Cardiac muscle cell (in vitro differentiated cells and primary cell): ENCODE measurements around the gene ZNF217. TPM values are rescaled to one million over a fixed set of nuclear protein-coding genes. Genes with fewer than 3 reads are reported as not detected.
"Not testable (repeated sequence)": the region's sequence is repeated elsewhere in the genome, so short reads cannot be mapped to it uniquely, and the experiment has no call there.

Experiments used
- DNase-seq, 2 donors: peaks; one replicate each; pipeline versions ENCODE4 v3.0.0 to v3.0.0-alpha.2; 2010 to 2017; ENCODE audit warnings: low read depth in 1 of 2, low spot score in 1 of 2
- H3K27ac ChIP-seq: fragments of 200-600 bp; sonication (generic); 2 replicates; pipeline ENCODE4 v1.5.1; 2016
- H3K27me3 ChIP-seq: fragments of 200-600 bp; sonication (generic); 2 replicates; pipeline ENCODE4 v1.6.0; 2016; ENCODE audit warnings: control low read depth
- H3K36me3 ChIP-seq: fragments of 200-600 bp; sonication (generic); 2 replicates; pipeline ENCODE4 v1.5.1; 2016; ENCODE audit warnings: control low read depth
- H3K4me1 ChIP-seq: fragments of 200-600 bp; sonication (generic); 2 replicates; pipeline ENCODE4 v1.8.1; 2017; ENCODE audit warnings: low read depth, mild to moderate bottlenecking, mixed run types
- H3K4me3 ChIP-seq: fragments of 200-600 bp; sonication (generic); 2 replicates; pipeline ENCODE4 v1.5.1; 2016; ENCODE audit warnings: mild to moderate bottlenecking
- H3K9me3 ChIP-seq: fragments of 200-600 bp; sonication (generic); 2 replicates; pipeline ENCODE4 v1.5.1; 2017; ENCODE audit warnings: low read depth, mild to moderate bottlenecking, control low read depth
- CTCF ChIP-seq: IDR thresholded peaks from 2 replicates; pipeline ENCODE4 v1.5.1; 2012; ENCODE audit warnings: low read depth, mild to moderate bottlenecking, low read length
- polyA plus RNA-seq: library from polyadenylated mRNA; unstranded; fragments of >200 nt; fragmentation: Nextera tagmentation; extraction: Ambion mirVana; gene quantifications from 2 replicates; pipeline ENCODE4 v1.2.1, GENCODE V29; 2016
- total RNA-seq: library from RNA; depleted of rRNA; stranded (reverse); fragments of >200 nt; gene quantifications from 2 replicates; pipeline ENCODE4 v1.2.3, GENCODE V29; 2016

Gene ZNF217
- total and polyA plus RNA-seq, 2 experiments from 2014 or later, result 6.1 to 26.3 TPM

DNA sequence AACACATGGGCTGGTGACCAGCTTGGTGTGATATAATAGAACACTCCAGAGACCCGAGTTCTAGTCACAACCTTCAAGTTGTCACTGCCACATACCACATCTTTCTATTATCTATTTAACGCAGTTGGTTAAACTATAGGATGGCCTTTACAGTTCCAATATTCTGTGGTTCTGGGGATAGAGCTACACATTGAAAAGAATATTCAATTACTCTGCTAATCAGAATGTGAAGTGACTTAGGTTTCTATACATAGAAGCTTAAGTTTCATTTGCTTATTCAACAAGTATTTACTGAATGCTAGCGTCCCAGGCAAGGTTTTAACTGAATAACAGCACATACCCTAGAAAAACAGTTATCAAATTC is 9.1 kb downstream of the ZNF217 start:
- not testable (repeated sequence) for H3K4me3 ChIP-seq, DNase-seq, H3K9me3 ChIP-seq, H3K27me3 ChIP-seq
- peaks cover 52% of the 10 kb centered on the region for H3K4me1 ChIP-seq
- H3K36me3 ChIP-seq, result peaks cover 20% of the 10 kb centered on the region
- peak overlapping the region; percentile 69 for H3K27ac ChIP-seq

- peaks cover 20% of the 10 kb centered on the region for H3K36me3 ChIP-seq
- H3K4me1 ChIP-seq, result peaks cover 53% of the 10 kb centered on the region
- H3K27ac ChIP-seq, result peak overlapping the region; percentile 69
- H3K27me3 ChIP-seq, H3K4me3 ChIP-seq, H3K9me3 ChIP-seq, DNase-seq: not testable (repeated sequence)
Measured at GRCh38 chr20:53583660-53584549, 9.7 kb downstream of the ZNF217 start.

DNA sequence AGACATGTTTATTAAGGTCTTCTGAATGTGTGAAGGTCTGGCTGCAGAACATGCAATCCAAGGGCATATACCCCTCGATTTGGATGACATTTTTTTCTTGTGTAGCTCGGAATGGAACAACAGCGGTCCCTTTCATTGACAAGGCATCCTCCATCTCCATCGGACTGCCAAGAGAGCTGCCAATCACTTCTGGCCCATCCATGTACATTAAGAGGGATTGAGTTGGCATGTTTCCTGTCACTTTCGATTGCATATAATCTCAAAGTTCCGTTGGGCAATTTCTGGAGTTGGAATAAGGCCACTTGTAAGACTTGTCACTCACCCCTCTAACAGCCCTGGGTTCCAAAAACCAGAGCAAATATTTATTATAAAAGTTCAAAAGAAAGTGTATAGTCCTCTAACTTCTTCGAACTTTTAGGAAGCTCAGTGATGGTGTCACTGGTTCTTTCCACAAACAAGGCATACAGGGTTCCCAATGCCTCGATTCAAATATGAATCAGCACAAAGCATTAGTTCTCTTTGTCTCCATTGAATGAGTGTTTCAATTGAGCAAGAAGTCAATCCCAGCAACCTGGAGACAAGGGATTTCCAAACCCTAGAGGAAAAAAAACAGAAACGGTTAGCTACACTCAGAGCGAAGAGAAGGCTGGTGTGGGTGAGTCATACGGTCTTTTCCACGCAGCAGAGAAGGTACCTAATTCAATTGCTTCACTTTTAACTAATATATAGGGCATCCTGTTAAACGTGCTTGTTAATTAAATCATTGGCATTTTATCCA is 10.9 kb downstream of the ZNF217 start:
- Histone ChIP-seq H3K4me1 (peaks cover 47% of the 10 kb centered on the region), H3K27ac (peak overlapping the region; percentile 56), H3K36me3 (peaks cover 20% of the 10 kb centered on the region), H3K27me3 (no peaks in the 10 kb centered on the region), H3K9me3 (no peaks in the 10 kb centered on the region), H3K4me3 (no peak overlapping the region)
- no peak for TF ChIP-seq CTCF
- DNase-seq, result peak in 1 of 2 donors; percentile 95

- no peaks in the 10 kb centered on the region for H3K9me3 ChIP-seq
- H3K27ac ChIP-seq, result peak overlapping the region; percentile 56
- peaks cover 23% of the 10 kb centered on the region for H3K36me3 ChIP-seq
- DNase-seq, result no peak
- no peak overlapping the region for H3K4me3 ChIP-seq
- TF ChIP-seq CTCF, result no peak
- H3K4me1 ChIP-seq, result peaks cover 44% of the 10 kb centered on the region
- H3K27me3 ChIP-seq, result no peaks in the 10 kb centered on the region
Measured at GRCh38 chr20:53582251-53582570, 11.4 kb downstream of the ZNF217 start.

GRCh38 chr20:53581444-53582250 is 12.0 kb downstream of the ZNF217 start:
- Histone ChIP-seq H3K27me3 (no peaks in the 10 kb centered on the region), H3K9me3 (no peaks in the 10 kb centered on the region), H3K36me3 (peaks cover 28% of the 10 kb centered on the region), H3K27ac (peak overlapping the region; percentile 56), H3K4me1 (peaks cover 38% of the 10 kb centered on the region), H3K4me3 (no peak overlapping the region)
- TF ChIP-seq CTCF, result no peak
- DNase-seq, result no peak

DNA sequence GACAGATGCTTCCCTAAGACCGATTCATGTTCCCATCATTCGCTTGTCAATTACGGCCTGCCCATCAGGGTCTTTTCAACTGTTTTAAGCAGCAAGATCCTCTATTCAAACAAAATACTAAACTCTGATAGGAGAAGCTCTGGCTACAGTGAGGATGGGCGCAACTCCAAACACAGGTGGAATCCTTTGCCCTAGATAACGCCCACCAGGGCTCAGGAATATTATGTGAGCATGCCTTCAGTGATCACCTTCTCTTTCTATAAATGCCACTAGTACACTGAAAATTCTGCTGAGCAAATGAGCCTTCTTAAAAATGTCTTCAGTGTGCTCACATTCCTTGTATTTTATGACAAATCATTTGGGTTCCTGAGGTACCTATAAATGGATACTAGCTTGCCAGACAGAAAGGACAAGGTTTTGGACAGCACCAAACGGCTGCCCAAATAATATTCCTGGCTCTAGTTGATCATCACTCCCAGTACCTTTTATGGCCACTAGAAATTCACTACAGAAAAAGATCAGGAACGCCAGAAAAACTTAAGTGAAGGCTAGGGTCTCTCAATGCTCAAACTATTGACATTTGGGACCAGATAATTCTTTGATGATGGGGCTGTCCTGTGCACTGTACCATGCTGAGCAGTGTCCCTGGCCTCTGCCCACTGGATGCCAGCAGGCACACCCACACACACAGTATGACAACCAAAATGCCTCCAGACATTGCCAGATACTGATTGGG is 13.1 kb downstream of the ZNF217 start:
- no peaks in the 10 kb centered on the region for H3K27me3 ChIP-seq
- H3K4me1 ChIP-seq, result peaks cover 29% of the 10 kb centered on the region
- H3K4me3 ChIP-seq, result no peak overlapping the region
- peak overlapping the region; percentile 56 for H3K27ac ChIP-seq
- H3K9me3 ChIP-seq, result no peaks in the 10 kb centered on the region
- peak; percentile 11 for TF ChIP-seq CTCF
- peaks cover 39% of the 10 kb centered on the region for H3K36me3 ChIP-seq
- DNase-seq, result no peak
